Neural cell (in vitro differentiated cells): ENCODE data around the gene AK5.

Experiments used
- CTCF ChIP-seq: fragments of 450-650 bp; IDR thresholded peaks from 2 replicates; pipeline ENCODE4 v1.5.1; 2014; ENCODE audit warnings: antibody characterized with exemption, mild to moderate bottlenecking, moderate library complexity; ENCODE audit not compliant: poor library complexity, severe bottlenecking
- EP300 ChIP-seq: fragments of 450-650 bp; conservative IDR thresholded peaks from 2 replicates; pipeline ENCODE4 v1.6.1; 2014; ENCODE audit warnings: antibody characterized with exemption, mild to moderate bottlenecking, moderate library complexity; ENCODE audit not compliant: poor library complexity, severe bottlenecking
- EZH2 ChIP-seq: fragments of 200-600, 300-800 bp; shearing (Covaris generic), sonication (generic); IDR thresholded peaks from 2 replicates; pipeline ENCODE4 v1.6.1; 2014; ENCODE audit warnings: antibody characterized with exemption, low read length, borderline replicate concordance, mild to moderate bottlenecking; ENCODE audit not compliant: insufficient read depth, poor library complexity, severe bottlenecking
- POLR2AphosphoS5 ChIP-seq: IDR thresholded peaks from 2 replicates; pipeline ENCODE4 v1.6.1; 2012
- SMC3 ChIP-seq: fragments of 450-650 bp; conservative IDR thresholded peaks from 2 replicates; pipeline ENCODE4 v1.6.1; 2014; ENCODE audit warnings: antibody characterized with exemption, mild to moderate bottlenecking, moderate library complexity; ENCODE audit not compliant: poor library complexity
- TF ChIP-seq, protein P1 (sequence below): IDR thresholded peaks from 2 replicates; pipeline ENCODE4 v1.6.1; 2012; ENCODE audit warnings: borderline replicate concordance

DNA sequence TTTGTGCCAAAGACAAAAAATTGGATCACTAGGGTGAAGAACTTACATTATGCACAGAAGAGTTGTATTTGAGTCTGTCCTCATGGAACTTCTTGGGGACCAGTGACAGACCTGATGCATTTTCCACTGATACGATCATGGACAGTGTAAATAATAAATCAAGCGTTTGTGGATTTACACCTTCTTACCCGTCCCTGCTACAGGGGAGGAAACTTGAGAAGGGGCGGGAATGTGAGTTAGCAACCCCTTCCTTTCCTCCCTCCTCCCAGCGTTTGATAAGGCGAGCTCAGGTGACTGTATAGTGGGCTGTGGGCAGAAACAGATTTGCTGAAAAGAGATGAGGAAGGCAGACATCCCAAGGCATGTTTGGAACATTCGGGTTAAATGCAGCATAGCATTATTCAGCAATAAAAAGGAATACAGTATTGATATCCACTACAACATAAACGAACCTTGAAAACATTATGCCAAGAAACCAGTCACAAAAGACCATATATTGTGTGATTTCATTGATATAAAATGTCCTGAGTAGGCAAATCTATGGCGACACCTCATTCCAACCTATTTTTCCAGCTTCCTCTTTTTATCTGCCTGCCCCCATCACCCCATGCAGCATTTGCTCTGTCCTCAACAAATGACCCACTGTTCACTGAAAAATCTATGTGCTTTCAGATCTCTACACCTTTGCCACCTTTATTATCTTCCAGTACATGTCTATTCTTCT lies 271.9 kb downstream of the AK5 start:
- TF ChIP-seq, protein P1, sequence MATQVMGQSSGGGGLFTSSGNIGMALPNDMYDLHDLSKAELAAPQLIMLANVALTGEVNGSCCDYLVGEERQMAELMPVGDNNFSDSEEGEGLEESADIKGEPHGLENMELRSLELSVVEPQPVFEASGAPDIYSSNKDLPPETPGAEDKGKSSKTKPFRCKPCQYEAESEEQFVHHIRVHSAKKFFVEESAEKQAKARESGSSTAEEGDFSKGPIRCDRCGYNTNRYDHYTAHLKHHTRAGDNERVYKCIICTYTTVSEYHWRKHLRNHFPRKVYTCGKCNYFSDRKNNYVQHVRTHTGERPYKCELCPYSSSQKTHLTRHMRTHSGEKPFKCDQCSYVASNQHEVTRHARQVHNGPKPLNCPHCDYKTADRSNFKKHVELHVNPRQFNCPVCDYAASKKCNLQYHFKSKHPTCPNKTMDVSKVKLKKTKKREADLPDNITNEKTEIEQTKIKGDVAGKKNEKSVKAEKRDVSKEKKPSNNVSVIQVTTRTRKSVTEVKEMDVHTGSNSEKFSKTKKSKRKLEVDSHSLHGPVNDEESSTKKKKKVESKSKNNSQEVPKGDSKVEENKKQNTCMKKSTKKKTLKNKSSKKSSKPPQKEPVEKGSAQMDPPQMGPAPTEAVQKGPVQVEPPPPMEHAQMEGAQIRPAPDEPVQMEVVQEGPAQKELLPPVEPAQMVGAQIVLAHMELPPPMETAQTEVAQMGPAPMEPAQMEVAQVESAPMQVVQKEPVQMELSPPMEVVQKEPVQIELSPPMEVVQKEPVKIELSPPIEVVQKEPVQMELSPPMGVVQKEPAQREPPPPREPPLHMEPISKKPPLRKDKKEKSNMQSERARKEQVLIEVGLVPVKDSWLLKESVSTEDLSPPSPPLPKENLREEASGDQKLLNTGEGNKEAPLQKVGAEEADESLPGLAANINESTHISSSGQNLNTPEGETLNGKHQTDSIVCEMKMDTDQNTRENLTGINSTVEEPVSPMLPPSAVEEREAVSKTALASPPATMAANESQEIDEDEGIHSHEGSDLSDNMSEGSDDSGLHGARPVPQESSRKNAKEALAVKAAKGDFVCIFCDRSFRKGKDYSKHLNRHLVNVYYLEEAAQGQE: no peak
- TF ChIP-seq SMC3 (no peak), POLR2AphosphoS5 (no peak), CTCF (no peak), EZH2 (no peak), EP300 (no peak)
